T-helper 9 cell (primary cell): ENCODE results near the gene ABCG2.
"Not testable (repeated sequence)": the region's sequence is repeated elsewhere in the genome, so short reads cannot be mapped to it uniquely, and the experiment has no call there.

Source experiments
- DNase-seq: peaks from one replicate; pipeline ENCODE4 v3.0.0-alpha.2; 2020

Gene ABCG2

GRCh38 chr4:88109123-88109881, 49.1 kb downstream of the ABCG2 start:
- DNase-seq = no peak

DNA sequence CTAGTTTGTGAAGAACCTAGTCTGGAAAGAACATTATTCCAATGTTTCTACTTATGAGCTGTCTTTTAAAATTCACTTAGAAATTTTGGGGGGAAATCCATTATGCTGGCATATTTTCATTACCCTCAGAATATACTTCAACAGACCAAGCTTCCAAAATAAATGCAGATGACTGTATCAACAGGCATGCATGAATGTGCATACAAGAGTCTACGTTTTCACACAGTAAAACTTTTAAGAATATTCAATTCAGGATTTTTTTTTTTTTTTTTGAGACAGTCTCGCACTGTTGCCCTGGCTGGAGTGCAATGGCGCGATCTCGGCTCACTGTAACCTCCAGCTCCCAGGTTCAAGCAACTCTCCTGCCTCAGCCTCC, 49.7 kb downstream of the ABCG2 start:
- no peak for DNase-seq

DNA sequence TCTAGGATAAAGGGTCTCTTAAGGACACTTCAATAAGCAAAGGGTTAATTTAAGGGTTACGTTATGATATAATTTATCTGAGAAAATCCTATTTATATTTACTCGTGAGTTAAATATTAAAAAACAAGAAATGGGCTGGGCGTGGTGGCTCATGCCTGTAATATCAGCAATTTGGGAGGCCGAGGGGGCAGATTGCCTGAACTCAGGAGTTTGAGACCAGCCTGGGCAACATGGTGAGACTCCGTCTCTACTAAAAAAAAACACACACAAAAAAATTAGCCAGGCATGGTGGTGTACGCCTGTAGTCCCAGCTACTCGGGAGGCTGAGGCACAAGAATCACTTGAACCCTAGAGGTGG, 50.4 kb downstream of the ABCG2 start:
- not testable (repeated sequence) for DNase-seq

GRCh38 chr4:88107406-88108107, 50.9 kb downstream of the ABCG2 start:
- no peak for DNase-seq

GRCh38 chr4:88106205-88106604, 52.2 kb downstream of the ABCG2 start:
- no peak for DNase-seq

- no peak for DNase-seq
These were observed 53.4 kb downstream of the ABCG2 start for GRCh38 chr4:88104902-88105610.

DNA sequence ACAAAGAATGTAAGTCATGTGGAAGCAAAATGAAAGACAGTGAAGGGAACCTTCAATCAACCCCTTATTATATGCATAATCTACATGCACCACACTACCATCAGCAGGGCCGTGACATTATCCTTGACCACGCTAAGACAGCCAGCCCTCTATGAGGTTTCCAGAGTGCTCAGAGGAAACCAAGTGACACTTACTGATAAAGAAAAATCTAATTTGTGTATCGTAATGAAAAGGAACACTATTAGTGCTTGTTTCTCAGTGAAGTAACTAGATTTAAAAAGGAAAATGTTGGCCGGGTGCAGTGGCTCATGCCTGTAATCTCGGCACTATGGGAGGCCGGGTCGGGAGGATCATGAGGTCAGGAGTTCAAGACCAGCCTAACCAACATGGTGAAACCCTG, 56.4 kb downstream of the ABCG2 start:
- no peak for DNase-seq

- DNase-seq = no peak
These were observed 57.3 kb downstream of the ABCG2 start for GRCh38 chr4:88101165-88101564.

GRCh38 chr4:88098993-88099752, 59.3 kb downstream of the ABCG2 start:
- no peak for DNase-seq

DNA sequence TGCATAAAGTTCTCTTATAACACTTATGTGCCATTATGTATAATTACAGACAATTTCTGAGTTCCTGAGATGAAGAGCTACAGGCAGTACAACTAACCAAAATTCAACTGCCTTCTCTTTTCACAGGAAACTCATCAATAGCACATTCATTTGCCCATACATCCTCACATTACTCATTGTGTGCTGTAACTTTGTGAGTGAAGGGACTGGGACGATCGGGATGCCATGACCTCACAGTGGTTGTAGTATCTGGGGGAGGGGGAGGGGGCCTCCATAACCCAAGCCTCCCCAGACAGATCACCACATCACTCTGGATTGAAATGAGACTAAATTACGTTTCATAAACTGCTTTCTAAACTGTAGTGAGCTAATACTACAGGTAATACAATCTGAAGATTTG, 60.7 kb downstream of the ABCG2 start:
- no peak for DNase-seq

DNA sequence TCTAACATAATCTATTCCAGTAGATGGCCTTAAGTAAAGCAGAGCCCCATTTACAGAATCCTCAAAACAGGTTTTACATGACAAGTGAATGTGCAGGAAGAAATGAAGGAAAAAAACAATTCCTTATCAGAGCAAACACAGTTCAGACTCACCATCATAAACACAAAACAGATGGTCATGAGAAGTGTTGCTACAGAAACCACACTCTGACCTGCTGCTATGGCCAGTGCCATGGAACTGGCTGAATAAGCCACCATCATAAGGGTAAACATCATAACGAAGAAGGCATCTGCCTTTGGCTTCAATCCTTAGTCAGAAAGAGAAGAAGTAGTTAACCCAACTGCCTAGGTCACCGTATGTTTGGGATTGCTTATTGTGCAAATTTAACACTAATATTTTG, 61.1 kb downstream of the ABCG2 start:
- DNase-seq = no peak

DNA sequence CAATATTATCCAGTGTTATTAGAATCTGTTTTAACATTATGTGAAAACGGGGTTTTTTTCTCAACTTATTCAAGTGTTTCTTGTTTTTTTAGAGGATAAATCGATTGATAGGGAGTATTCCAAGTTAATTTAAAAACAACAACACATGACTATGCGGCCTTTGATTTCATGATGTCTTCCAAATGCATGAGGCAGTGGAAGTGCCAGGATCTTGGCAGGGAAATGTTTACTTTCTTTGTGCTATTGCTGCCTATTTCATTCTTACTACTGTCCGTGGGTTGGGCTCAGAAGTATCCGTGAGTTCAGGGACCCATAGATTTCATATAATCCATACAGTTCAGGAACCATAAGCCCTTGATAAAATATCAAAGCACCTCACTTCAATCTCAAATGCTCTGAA, 64.6 kb downstream of the ABCG2 start:
- no peak for DNase-seq

GRCh38 chr4:88091378-88091777, 67.1 kb downstream of the ABCG2 start:
- no peak for DNase-seq

GRCh38 chr4:88090898-88091297, 67.5 kb downstream of the ABCG2 start:
- no peak for DNase-seq

GRCh38 chr4:88087004-88087403, 71.4 kb downstream of the ABCG2 start:
- DNase-seq = no peak

GRCh38 chr4:88080626-88081025, 77.8 kb downstream of the ABCG2 start:
- DNase-seq = no peak

DNA sequence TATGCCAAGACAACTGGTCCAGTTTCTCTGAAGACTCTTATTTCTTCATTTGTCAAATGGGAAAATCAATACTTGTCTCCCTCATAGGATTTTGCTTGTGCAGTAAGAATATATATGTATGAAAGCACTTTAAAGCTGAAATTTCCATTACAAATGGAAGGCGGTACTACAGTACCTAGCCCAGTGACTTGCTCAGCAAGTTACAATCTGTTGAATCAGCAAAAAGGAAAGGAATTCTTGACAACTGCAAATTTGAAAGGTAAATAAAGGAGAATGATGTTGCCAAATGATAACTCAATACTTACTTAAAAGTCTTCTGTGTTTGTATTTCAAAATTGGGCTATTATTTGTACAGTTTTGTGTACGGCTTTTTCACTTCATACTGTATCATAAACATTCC, 79.9 kb downstream of the ABCG2 start:
- no peak for DNase-seq

DNA sequence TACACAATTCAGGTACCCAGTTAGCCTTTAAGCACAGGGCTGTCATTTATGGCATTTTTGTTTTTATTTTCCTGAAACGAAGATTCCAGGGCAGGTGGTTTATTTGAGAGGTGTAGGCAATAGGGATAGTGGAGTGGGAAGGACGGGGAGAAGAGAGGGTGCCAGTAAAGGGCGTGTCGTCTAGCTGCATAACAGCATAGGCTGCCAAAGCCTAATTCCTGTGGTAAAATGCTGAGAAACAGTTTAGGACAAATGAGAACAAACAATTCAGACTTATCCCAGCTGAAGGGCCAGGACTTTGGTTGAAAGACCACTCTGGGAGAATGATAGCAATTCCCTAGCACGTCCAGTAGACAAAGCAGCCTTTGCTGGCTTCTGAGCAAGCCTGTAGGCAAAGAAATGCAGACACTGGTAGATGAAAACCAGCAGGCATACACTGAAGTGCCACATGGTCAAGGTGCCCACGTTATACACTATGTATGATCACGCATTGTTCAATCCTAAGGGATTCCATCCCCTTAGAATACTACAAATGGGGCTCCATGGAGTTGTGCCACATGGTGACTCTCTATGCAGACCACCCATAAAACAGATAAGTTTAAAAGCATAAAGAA, 80.4 kb downstream of the ABCG2 start:
- DNase-seq = no peak

DNA sequence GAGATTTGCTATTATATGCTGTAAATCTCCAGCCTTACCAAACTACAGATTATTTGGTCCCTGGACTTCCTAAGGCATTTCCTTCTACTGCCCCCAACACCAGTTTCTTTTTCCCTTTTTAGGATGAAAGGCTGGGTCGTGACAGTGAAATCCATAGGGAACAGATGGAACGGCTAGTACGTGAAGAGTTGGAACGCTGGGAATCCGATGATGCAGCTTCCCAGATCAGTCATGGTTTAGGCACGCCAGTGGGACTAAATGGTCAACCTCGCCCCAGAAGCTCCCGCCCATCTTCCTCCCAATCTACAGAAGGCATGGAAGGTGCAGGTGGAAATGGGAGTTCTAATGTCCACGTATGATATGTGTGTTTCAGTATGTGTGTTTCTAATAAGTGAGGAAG, 83.1 kb downstream of the ABCG2 start:
- no peak for DNase-seq

DNA sequence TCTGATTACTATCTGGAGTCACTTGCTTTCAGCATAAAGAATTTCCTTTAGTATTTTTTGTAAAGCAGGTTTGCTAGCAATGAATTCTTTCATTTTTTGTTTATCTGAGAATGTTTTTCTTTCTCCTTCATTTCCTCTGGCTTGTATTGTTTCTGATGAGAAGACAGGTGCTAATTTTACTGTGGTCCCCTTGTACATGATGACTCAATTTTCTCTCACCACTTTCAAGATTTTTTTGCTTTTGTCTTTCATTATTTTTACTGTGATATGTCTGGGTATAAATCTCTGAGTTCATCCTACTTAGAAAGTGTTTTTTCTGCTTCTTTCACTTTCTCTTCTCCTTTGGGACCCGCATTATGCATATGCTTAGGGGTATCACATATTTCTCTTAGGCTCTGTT, 88.4 kb downstream of the ABCG2 start:
- DNase-seq = no peak

- DNase-seq = no peak
These were observed 94.0 kb downstream of the ABCG2 start for GRCh38 chr4:88064410-88064809.

- no peak for DNase-seq
These were observed 94.7 kb downstream of the ABCG2 start for GRCh38 chr4:88063634-88064296.
